ENCODE results near the gene TEX101.

TEX101 gene

GRCh38 chr19:43420954-43421353 is 6.3 kb downstream of the TEX101 start:
- DNase-seq (ENCODE audit: low read depth) = no peak
- H3K4me3 ChIP-seq (ENCODE audit: low read depth, low read length) = no peak overlapping the region
- no peak for TF ChIP-seq MYC (IDR thresholded peaks at IDR 0.05; ENCODE audit: low read depth, low read length)
- TF ChIP-seq POLR2A (IDR thresholded peaks at IDR 0.05; ENCODE audit: extremely low read depth, insufficient read length) = no peak
- TF ChIP-seq MAX (IDR thresholded peaks at IDR 0.05; ENCODE audit: low read depth, low read length) = no peak
- TF ChIP-seq CTCF (IDR thresholded peaks at IDR 0.05; ENCODE audit: low read depth, low read length) = no peak

- TF ChIP-seq CTCF (IDR thresholded peaks at IDR 0.05; ENCODE audit: low read depth, low read length) = no peak
- TF ChIP-seq POLR2A (IDR thresholded peaks at IDR 0.05; ENCODE audit: extremely low read depth, insufficient read length) = no peak
- TF ChIP-seq MAX (IDR thresholded peaks at IDR 0.05; ENCODE audit: low read depth, low read length) = no peak
- no peak for TF ChIP-seq MYC (IDR thresholded peaks at IDR 0.05; ENCODE audit: low read depth, low read length)
Measured at GRCh38 chr19:43422000-43422688, 7.5 kb downstream of the TEX101 start.

GRCh38 chr19:43422689-43423066 is 8.0 kb downstream of the TEX101 start:
- TF ChIP-seq MAX (IDR thresholded peaks at IDR 0.05; ENCODE audit: low read depth, low read length) (no peak), CTCF (IDR thresholded peaks at IDR 0.05; ENCODE audit: low read depth, low read length) (no peak), POLR2A (IDR thresholded peaks at IDR 0.05; ENCODE audit: extremely low read depth, insufficient read length) (no peak), MYC (IDR thresholded peaks at IDR 0.05; ENCODE audit: low read depth, low read length) (no peak)
- no peak overlapping the region for H3K4me3 ChIP-seq (ENCODE audit: low read depth, low read length)

More at GRCh38 chr19:43422000-43422688, 7.5 kb downstream of the TEX101 start:
- no peak overlapping the region for H3K4me3 ChIP-seq (ENCODE audit: low read depth, low read length)
- no peak for DNase-seq (ENCODE audit: low read depth)

GRCh38 chr19:43423779-43424178 is 9.1 kb downstream of the TEX101 start:
- no peak for DNase-seq (ENCODE audit: low read depth)
- TF ChIP-seq POLR2A (IDR thresholded peaks at IDR 0.05; ENCODE audit: extremely low read depth, insufficient read length) (no peak), MYC (IDR thresholded peaks at IDR 0.05; ENCODE audit: low read depth, low read length) (no peak), MAX (IDR thresholded peaks at IDR 0.05; ENCODE audit: low read depth, low read length) (no peak), CTCF (IDR thresholded peaks at IDR 0.05; ENCODE audit: low read depth, low read length) (no peak)

More at GRCh38 chr19:43422689-43423066, 8.0 kb downstream of the TEX101 start:
- no peak for DNase-seq (ENCODE audit: low read depth)

GRCh38 chr19:43425567-43426392 is 11.1 kb downstream of the TEX101 start:
- DNase-seq (ENCODE audit: low read depth) = peak; percentile 26
- H3K4me3 ChIP-seq (ENCODE audit: low read depth, low read length) = no peak overlapping the region
- TF ChIP-seq MYC (IDR thresholded peaks at IDR 0.05; ENCODE audit: low read depth, low read length) (no peak), CTCF (IDR thresholded peaks at IDR 0.05; ENCODE audit: low read depth, low read length) (peak; percentile 39)

More at GRCh38 chr19:43423779-43424178, 9.1 kb downstream of the TEX101 start:
- no peak overlapping the region for H3K4me3 ChIP-seq (ENCODE audit: low read depth, low read length)

All from NB4 (cell line).